ENCODE results near the gene HDAC4.

Gene HDAC4

DNA sequence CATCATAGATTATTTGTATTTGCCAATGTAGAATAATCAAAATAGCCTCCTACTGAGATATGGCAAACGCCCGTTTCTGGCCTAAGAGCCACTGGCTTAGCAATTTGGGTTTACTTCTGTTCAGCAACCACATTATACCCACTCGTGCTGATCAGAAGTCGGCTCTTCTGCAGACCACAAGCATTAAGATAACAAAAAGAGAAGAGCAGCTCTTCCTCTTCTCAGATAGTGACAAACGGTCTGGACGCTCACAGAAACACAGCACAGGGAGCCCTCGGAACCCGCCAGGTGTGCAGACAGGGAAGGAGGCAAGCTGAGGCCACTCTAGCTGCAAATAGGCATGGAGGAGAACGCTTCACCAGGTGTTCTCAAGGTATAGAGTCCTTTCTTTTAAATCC, 164.0 kb downstream of the HDAC4 start:
- no peak for DNase-seq (ENCODE audit: low read depth)
- no peak overlapping the region for H3K4me3 ChIP-seq (ENCODE audit: control insufficient read depth, low read depth, low read length)
- TF ChIP-seq, protein P1, sequence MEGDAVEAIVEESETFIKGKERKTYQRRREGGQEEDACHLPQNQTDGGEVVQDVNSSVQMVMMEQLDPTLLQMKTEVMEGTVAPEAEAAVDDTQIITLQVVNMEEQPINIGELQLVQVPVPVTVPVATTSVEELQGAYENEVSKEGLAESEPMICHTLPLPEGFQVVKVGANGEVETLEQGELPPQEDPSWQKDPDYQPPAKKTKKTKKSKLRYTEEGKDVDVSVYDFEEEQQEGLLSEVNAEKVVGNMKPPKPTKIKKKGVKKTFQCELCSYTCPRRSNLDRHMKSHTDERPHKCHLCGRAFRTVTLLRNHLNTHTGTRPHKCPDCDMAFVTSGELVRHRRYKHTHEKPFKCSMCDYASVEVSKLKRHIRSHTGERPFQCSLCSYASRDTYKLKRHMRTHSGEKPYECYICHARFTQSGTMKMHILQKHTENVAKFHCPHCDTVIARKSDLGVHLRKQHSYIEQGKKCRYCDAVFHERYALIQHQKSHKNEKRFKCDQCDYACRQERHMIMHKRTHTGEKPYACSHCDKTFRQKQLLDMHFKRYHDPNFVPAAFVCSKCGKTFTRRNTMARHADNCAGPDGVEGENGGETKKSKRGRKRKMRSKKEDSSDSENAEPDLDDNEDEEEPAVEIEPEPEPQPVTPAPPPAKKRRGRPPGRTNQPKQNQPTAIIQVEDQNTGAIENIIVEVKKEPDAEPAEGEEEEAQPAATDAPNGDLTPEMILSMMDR (IDR thresholded peaks at IDR 0.05; ENCODE audit: control insufficient read depth, insufficient read depth, low read depth, low read length, missing control alignments), result no peak

- no peak overlapping the region for H3K4me3 ChIP-seq (ENCODE audit: control insufficient read depth, low read depth, low read length)
- DNase-seq (ENCODE audit: low read depth), result no peak
- TF ChIP-seq, protein P1 (IDR thresholded peaks at IDR 0.05; ENCODE audit: control insufficient read depth, insufficient read depth, low read depth, low read length, missing control alignments), result no peak
Measured at GRCh38 chr2:239236043-239236807, 164.6 kb downstream of the HDAC4 start.

- TF ChIP-seq, protein P1 (IDR thresholded peaks at IDR 0.05; ENCODE audit: control insufficient read depth, insufficient read depth, low read depth, low read length, missing control alignments), result no peak
- H3K4me3 ChIP-seq (ENCODE audit: control insufficient read depth, low read depth, low read length), result no peak overlapping the region
- DNase-seq (ENCODE audit: low read depth), result no peak
Measured at GRCh38 chr2:239235311-239235710, 165.5 kb downstream of the HDAC4 start.

DNA sequence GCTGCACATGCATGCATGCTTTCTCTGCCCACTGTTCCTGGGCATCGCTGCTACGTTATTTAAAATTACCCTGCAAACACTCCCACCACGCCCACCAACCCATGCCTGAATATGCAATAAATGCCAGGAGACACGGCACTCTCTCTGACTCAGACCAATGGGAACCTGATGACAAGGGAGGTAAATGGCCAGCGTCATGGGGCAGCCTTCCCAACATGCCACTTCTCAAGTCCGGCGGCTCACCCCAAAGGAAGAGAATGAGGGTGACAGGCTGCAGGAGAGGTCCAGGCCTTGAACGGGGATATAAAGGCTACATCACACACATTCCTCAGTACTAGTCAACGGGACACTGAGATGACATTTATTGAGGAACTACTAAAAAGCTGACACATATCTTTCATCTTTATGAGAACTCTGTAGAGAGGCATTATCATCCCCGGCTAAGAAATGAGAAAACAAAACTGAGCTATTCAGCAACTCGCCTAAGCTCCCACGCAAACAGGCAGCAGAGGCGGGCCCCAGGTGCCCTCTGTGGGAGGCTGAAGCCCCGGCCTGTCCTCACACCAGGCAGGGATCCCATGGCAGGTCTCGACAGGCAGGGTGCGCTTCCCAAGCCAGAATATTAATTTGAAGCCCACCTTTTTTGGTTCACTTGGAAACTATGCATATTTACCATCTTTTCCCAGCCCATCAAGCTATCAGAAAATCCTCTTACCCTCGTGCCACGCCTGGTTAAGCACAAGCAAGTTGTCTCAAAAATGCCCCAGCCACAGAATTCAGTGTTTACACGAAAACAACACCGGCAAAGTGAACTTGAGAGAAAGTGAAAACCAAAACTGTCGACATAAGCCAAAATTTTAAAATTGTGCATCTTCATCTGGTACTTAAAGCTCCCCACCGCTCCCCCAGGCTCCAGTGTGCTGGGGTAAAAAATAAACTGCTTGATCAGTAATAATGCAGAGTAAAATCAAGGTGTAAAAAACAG, 166.3 kb downstream of the HDAC4 start:
- no peak for DNase-seq (ENCODE audit: low read depth)
- TF ChIP-seq, protein P1 (IDR thresholded peaks at IDR 0.05; ENCODE audit: control insufficient read depth, insufficient read depth, low read depth, low read length, missing control alignments), result no peak
- H3K4me3 ChIP-seq (ENCODE audit: control insufficient read depth, low read depth, low read length), result no peak overlapping the region

GRCh38 chr2:239233576-239233975, 167.2 kb downstream of the HDAC4 start:
- TF ChIP-seq, protein P1 (IDR thresholded peaks at IDR 0.05; ENCODE audit: control insufficient read depth, insufficient read depth, low read depth, low read length, missing control alignments), result no peak
- no peak overlapping the region for H3K4me3 ChIP-seq (ENCODE audit: control insufficient read depth, low read depth, low read length)
- DNase-seq (ENCODE audit: low read depth), result no peak

DNA sequence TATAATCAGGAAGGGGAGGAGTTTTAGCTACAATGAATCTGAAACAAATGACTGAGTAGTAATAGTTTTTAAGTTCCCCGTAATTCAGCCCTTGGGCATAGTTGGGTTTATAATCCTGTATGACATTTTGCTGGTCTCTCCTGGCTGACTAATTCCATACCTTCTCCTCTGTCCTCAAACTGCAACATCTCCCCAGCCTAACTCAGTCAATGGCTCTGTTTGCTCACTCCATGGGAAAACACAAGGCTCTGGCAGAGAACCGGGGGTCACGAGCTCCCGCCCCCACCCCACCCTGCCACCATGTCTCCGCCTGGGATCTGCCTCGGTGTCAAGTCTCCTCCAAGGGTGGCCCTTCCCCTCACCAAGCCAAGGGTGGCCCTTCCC, 168.6 kb downstream of the HDAC4 start:
- no peak overlapping the region for H3K4me3 ChIP-seq (ENCODE audit: control insufficient read depth, low read depth, low read length)
- DNase-seq (ENCODE audit: low read depth), result no peak
- TF ChIP-seq, protein P1 (IDR thresholded peaks at IDR 0.05; ENCODE audit: control insufficient read depth, insufficient read depth, low read depth, low read length, missing control alignments), result no peak

Measured in AG09309 (cell line).